Skeletal muscle satellite cell (primary cell): ENCODE measurements around the gene COIL.

ENCODE experiments used
- H3K27me3 ChIP-seq: 2 replicates; pipeline ENCODE4 v1.7.0; 2013; ENCODE audit warnings: low read length; ENCODE audit not compliant: control insufficient read depth, insufficient read depth
- H3K36me3 ChIP-seq: 2 replicates; pipeline ENCODE4 v1.7.0; 2013; ENCODE audit warnings: mild to moderate bottlenecking, control low read depth, low read length; ENCODE audit not compliant: insufficient read depth
- H3K4me1 ChIP-seq: 2 replicates; pipeline ENCODE4 v1.7.0; 2013; ENCODE audit warnings: low read length; ENCODE audit not compliant: control insufficient read depth, insufficient read depth
- H3K4me2 ChIP-seq: 2 replicates; pipeline ENCODE4 v1.7.0; 2013; ENCODE audit warnings: mild to moderate bottlenecking, low read length
- H3K4me3 ChIP-seq: 2 replicates; pipeline ENCODE4 v1.7.0; 2013; ENCODE audit warnings: low read length
- H3K9ac ChIP-seq: 2 replicates; pipeline ENCODE4 v1.7.0; 2013; ENCODE audit warnings: mild to moderate bottlenecking, low read depth, low read length, moderate library complexity
- H3K9me3 ChIP-seq: replicated peaks from 2 replicates; pipeline ENCODE4 v1.7.0; 2013; ENCODE audit warnings: mild to moderate bottlenecking, control low read depth, low read length

The COIL gene

GRCh38 chr17:56899403-56899802, 61.4 kb downstream of the COIL start:
- Histone ChIP-seq H3K4me1 (peaks cover 22% of the 10 kb centered on the region), H3K9ac (no peak overlapping the region), H3K4me2 (no peak overlapping the region), H3K4me3 (no peak overlapping the region), H3K36me3 (peaks cover 75% of the 10 kb centered on the region), H3K9me3 (no peaks in the 10 kb centered on the region), H3K27me3 (no peaks in the 10 kb centered on the region)

- H3K9ac ChIP-seq, result no peak overlapping the region
- H3K36me3 ChIP-seq, result peaks cover 72% of the 10 kb centered on the region
- H3K4me1 ChIP-seq, result peaks cover 22% of the 10 kb centered on the region
- H3K9me3 ChIP-seq, result no peaks in the 10 kb centered on the region
- no peak overlapping the region for H3K4me3 ChIP-seq
- H3K4me2 ChIP-seq, result no peak overlapping the region
- H3K27me3 ChIP-seq, result no peaks in the 10 kb centered on the region
Measured at GRCh38 chr17:56898874-56899273, 62.0 kb downstream of the COIL start.

- peaks cover 71% of the 10 kb centered on the region for H3K36me3 ChIP-seq
- no peaks in the 10 kb centered on the region for H3K27me3 ChIP-seq
- no peak overlapping the region for H3K4me2 ChIP-seq
- H3K4me1 ChIP-seq, result peaks cover 20% of the 10 kb centered on the region
- no peaks in the 10 kb centered on the region for H3K9me3 ChIP-seq
- H3K4me3 ChIP-seq, result no peak overlapping the region
- no peak overlapping the region for H3K9ac ChIP-seq
Measured at GRCh38 chr17:56897646-56898424, 63.0 kb downstream of the COIL start.

- no peak overlapping the region for H3K9ac ChIP-seq
- no peak overlapping the region for H3K4me3 ChIP-seq
- H3K27me3 ChIP-seq, result no peaks in the 10 kb centered on the region
- H3K36me3 ChIP-seq, result peaks cover 71% of the 10 kb centered on the region
- H3K4me2 ChIP-seq, result no peak overlapping the region
- H3K9me3 ChIP-seq, result no peaks in the 10 kb centered on the region
- H3K4me1 ChIP-seq, result peaks cover 11% of the 10 kb centered on the region
Measured at GRCh38 chr17:56896968-56897359, 63.9 kb downstream of the COIL start.

- Histone ChIP-seq H3K27me3 (no peaks in the 10 kb centered on the region), H3K4me2 (no peak overlapping the region), H3K9ac (no peak overlapping the region), H3K36me3 (peaks cover 71% of the 10 kb centered on the region), H3K4me3 (no peak overlapping the region), H3K9me3 (no peaks in the 10 kb centered on the region), H3K4me1 (peaks cover 6% of the 10 kb centered on the region)
Measured at GRCh38 chr17:56896217-56896967, 64.5 kb downstream of the COIL start.

- H3K4me1 ChIP-seq, result peaks cover 2% of the 10 kb centered on the region
- no peak overlapping the region for H3K4me2 ChIP-seq
- H3K9me3 ChIP-seq, result no peaks in the 10 kb centered on the region
- H3K9ac ChIP-seq, result no peak overlapping the region
- peaks cover 73% of the 10 kb centered on the region for H3K36me3 ChIP-seq
- no peaks in the 10 kb centered on the region for H3K27me3 ChIP-seq
- no peak overlapping the region for H3K4me3 ChIP-seq
Measured at GRCh38 chr17:56894859-56895455, 65.9 kb downstream of the COIL start.

- Histone ChIP-seq H3K4me2 (no peak overlapping the region), H3K4me3 (no peak overlapping the region), H3K9ac (no peak overlapping the region), H3K4me1 (peaks cover 2% of the 10 kb centered on the region), H3K27me3 (no peaks in the 10 kb centered on the region), H3K9me3 (no peaks in the 10 kb centered on the region), H3K36me3 (peaks cover 77% of the 10 kb centered on the region)
Measured at GRCh38 chr17:56893503-56893902, 67.3 kb downstream of the COIL start.

- Histone ChIP-seq H3K9ac (no peak overlapping the region), H3K27me3 (no peaks in the 10 kb centered on the region), H3K9me3 (peaks cover 5% of the 10 kb centered on the region), H3K4me3 (no peak overlapping the region), H3K4me1 (peaks cover 2% of the 10 kb centered on the region), H3K36me3 (peaks cover 70% of the 10 kb centered on the region), H3K4me2 (no peak overlapping the region)
Measured at GRCh38 chr17:56892333-56892732, 68.5 kb downstream of the COIL start.

- Histone ChIP-seq H3K9me3 (peaks cover 5% of the 10 kb centered on the region), H3K36me3 (peaks cover 70% of the 10 kb centered on the region), H3K27me3 (no peaks in the 10 kb centered on the region), H3K4me3 (no peak overlapping the region), H3K4me1 (peaks cover 2% of the 10 kb centered on the region), H3K9ac (no peak overlapping the region), H3K4me2 (no peak overlapping the region)
Measured at GRCh38 chr17:56891751-56892150, 69.1 kb downstream of the COIL start.

GRCh38 chr17:56890906-56891674, 69.8 kb downstream of the COIL start:
- no peak overlapping the region for H3K4me2 ChIP-seq
- peaks cover 70% of the 10 kb centered on the region for H3K36me3 ChIP-seq
- no peaks in the 10 kb centered on the region for H3K4me1 ChIP-seq
- H3K9me3 ChIP-seq, result peaks cover 5% of the 10 kb centered on the region
- no peaks in the 10 kb centered on the region for H3K27me3 ChIP-seq
- no peak overlapping the region for H3K9ac ChIP-seq
- H3K4me3 ChIP-seq, result no peak overlapping the region

- no peak overlapping the region for H3K4me2 ChIP-seq
- no peaks in the 10 kb centered on the region for H3K27me3 ChIP-seq
- H3K4me3 ChIP-seq, result no peak overlapping the region
- H3K9ac ChIP-seq, result no peak overlapping the region
- no peaks in the 10 kb centered on the region for H3K4me1 ChIP-seq
- peaks cover 5% of the 10 kb centered on the region for H3K9me3 ChIP-seq
- H3K36me3 ChIP-seq, result peaks cover 64% of the 10 kb centered on the region
Measured at GRCh38 chr17:56890390-56890789, 70.5 kb downstream of the COIL start.
